Measurements from ENCODE around the gene MAPK10.
A peak's percentile ranks its signal among the peaks of the same experiment; 100 is the strongest.

The MAPK10 gene

GRCh38 chr4:86272669-86273068, 87.2 kb downstream of the MAPK10 start:
- no peak for DNase-seq

GRCh38 chr4:86271057-86271456, 88.8 kb downstream of the MAPK10 start:
- DNase-seq, result no peak

GRCh38 chr4:86269354-86269753, 90.5 kb downstream of the MAPK10 start:
- DNase-seq, result no peak

- DNase-seq, result no peak
These were observed 95.6 kb downstream of the MAPK10 start for GRCh38 chr4:86264241-86264640.

GRCh38 chr4:86261636-86262035, 98.2 kb downstream of the MAPK10 start:
- no peak for DNase-seq

GRCh38 chr4:86256086-86256485, 103.8 kb downstream of the MAPK10 start:
- DNase-seq, result no peak

GRCh38 chr4:86250619-86251018, 109.2 kb downstream of the MAPK10 start:
- DNase-seq, result no peak

- no peak for DNase-seq
These were observed 109.8 kb downstream of the MAPK10 start for GRCh38 chr4:86250006-86250405.

GRCh38 chr4:86249074-86249473, 110.8 kb downstream of the MAPK10 start:
- no peak for DNase-seq

GRCh38 chr4:86247906-86248305, 111.9 kb downstream of the MAPK10 start:
- no peak for DNase-seq

GRCh38 chr4:86247320-86247719, 112.5 kb downstream of the MAPK10 start:
- DNase-seq, result no peak

- DNase-seq, result no peak
These were observed 116.1 kb downstream of the MAPK10 start for GRCh38 chr4:86243750-86244149.

- DNase-seq, result no peak
These were observed 117.2 kb downstream of the MAPK10 start for GRCh38 chr4:86242677-86243076.

- no peak for DNase-seq
These were observed 124.3 kb downstream of the MAPK10 start for GRCh38 chr4:86235549-86235948.

- no peak for DNase-seq
These were observed 126.2 kb downstream of the MAPK10 start for GRCh38 chr4:86233681-86234080.

- DNase-seq, result no peak
These were observed 126.8 kb downstream of the MAPK10 start for GRCh38 chr4:86233090-86233489.

GRCh38 chr4:86223472-86223871, 136.4 kb downstream of the MAPK10 start:
- peak; percentile 24 for DNase-seq

- peak; percentile 8 for DNase-seq
These were observed 138.9 kb downstream of the MAPK10 start for GRCh38 chr4:86221002-86221401.

- no peak for DNase-seq
These were observed 139.7 kb downstream of the MAPK10 start for GRCh38 chr4:86220121-86220520.

GRCh38 chr4:86218746-86219473, 140.9 kb downstream of the MAPK10 start:
- peak; percentile 7 for DNase-seq

- no peak for DNase-seq
These were observed 156.7 kb downstream of the MAPK10 start for GRCh38 chr4:86203176-86203575.

- DNase-seq, result peak; percentile 1
These were observed 174.2 kb downstream of the MAPK10 start for GRCh38 chr4:86185659-86186058.

GRCh38 chr4:86184901-86185285, 175.0 kb downstream of the MAPK10 start:
- DNase-seq, result no peak

- no peak for DNase-seq
These were observed 175.5 kb downstream of the MAPK10 start for GRCh38 chr4:86184216-86184900.

GRCh38 chr4:86181585-86181984, 178.3 kb downstream of the MAPK10 start:
- DNase-seq, result peak; percentile 45

Measured in kidney glomerular epithelial cell (primary cell).